Erythroblast (primary cell): ENCODE data around the gene TMC6.

ENCODE experiments used
- GATA1 ChIP-seq: IDR thresholded peaks from 2 replicates; pipeline ENCODE4 v1.6.1; 2011; ENCODE audit warnings: low read depth, mild to moderate bottlenecking, control low read depth, low read length, moderate library complexity
- POLR2A ChIP-seq: IDR thresholded peaks from 2 replicates; pipeline ENCODE4 v1.6.1; 2011; ENCODE audit warnings: mild to moderate bottlenecking, low read length

DNA sequence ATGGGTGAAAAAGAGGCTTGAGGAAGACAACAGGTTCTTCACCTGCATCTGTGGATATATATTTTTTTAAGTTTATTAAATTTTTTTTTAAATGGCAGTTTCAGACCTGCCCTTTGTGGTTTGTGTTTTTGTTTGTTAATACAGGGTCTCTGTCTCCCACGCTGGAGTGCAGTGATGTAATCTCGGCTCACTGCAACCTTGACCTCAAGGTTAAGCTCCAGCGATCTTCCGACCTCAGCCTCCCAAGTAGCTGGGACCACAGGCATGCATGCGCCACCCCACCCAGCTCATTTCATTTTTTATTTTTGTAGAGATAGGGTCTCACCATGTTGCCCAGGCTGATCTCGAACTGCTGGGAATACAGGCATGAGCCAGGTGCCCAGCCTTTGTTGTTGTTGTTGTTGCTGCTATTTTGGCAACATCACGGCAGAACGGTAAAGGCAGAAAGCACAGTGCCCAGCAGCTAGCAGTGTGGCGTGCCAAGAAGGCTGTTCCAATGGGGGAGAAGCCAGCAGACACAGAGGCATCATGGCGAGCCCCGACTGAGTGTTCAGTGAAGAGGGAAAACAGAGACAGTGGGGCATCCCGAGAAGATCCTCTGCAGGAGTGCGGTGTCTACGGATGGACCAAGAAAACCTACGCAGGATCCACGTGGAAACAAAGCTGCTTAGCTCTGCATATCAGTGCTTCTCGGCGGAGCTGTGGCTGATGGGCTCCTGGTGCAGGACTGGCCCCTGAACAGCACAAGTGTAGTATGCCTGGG, 19.6 kb downstream of the TMC6 start:
- TF ChIP-seq POLR2A, result no peak
- no peak for TF ChIP-seq GATA1
